Measurements from ENCODE around the gene PDE4B.

DNA sequence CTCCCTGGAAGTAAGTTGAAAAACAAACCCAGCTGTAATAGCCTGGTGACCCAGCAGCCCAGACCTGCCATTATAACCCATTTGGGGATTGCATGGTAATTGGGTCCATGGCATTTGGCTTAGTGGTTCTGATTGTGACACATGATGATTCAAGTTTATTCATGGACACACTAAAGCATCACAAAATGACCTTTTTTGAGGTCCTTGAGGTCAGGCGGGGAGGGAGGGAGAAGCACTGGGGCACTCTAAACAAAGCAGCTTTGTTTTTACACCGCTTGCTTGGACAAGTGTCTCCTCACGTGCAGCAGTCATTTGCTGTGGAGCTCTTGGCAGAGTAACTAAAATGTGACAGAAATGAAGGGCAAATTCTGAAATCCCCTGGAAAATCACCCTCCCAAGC lies 500.2 kb downstream of the PDE4B start:
- TF ChIP-seq, protein P1, sequence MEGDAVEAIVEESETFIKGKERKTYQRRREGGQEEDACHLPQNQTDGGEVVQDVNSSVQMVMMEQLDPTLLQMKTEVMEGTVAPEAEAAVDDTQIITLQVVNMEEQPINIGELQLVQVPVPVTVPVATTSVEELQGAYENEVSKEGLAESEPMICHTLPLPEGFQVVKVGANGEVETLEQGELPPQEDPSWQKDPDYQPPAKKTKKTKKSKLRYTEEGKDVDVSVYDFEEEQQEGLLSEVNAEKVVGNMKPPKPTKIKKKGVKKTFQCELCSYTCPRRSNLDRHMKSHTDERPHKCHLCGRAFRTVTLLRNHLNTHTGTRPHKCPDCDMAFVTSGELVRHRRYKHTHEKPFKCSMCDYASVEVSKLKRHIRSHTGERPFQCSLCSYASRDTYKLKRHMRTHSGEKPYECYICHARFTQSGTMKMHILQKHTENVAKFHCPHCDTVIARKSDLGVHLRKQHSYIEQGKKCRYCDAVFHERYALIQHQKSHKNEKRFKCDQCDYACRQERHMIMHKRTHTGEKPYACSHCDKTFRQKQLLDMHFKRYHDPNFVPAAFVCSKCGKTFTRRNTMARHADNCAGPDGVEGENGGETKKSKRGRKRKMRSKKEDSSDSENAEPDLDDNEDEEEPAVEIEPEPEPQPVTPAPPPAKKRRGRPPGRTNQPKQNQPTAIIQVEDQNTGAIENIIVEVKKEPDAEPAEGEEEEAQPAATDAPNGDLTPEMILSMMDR (IDR thresholded peaks at IDR 0.05) = no peak
- no peak for TF ChIP-seq POLR2A (IDR thresholded peaks at IDR 0.05)

All from lower leg skin (tissue), 3 donors.